Activated CD4-positive, alpha-beta T cell treated with anti-CD3 and anti-CD28 coated beads for 48 hours (primary cell): ENCODE results near the gene TYMP.

Source experiments
- DNase-seq: peaks from one replicate; pipeline ENCODE4 v3.0.0-alpha.2; 2020

TYMP gene, protein sequence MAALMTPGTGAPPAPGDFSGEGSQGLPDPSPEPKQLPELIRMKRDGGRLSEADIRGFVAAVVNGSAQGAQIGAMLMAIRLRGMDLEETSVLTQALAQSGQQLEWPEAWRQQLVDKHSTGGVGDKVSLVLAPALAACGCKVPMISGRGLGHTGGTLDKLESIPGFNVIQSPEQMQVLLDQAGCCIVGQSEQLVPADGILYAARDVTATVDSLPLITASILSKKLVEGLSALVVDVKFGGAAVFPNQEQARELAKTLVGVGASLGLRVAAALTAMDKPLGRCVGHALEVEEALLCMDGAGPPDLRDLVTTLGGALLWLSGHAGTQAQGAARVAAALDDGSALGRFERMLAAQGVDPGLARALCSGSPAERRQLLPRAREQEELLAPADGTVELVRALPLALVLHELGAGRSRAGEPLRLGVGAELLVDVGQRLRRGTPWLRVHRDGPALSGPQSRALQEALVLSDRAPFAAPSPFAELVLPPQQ

DNA sequence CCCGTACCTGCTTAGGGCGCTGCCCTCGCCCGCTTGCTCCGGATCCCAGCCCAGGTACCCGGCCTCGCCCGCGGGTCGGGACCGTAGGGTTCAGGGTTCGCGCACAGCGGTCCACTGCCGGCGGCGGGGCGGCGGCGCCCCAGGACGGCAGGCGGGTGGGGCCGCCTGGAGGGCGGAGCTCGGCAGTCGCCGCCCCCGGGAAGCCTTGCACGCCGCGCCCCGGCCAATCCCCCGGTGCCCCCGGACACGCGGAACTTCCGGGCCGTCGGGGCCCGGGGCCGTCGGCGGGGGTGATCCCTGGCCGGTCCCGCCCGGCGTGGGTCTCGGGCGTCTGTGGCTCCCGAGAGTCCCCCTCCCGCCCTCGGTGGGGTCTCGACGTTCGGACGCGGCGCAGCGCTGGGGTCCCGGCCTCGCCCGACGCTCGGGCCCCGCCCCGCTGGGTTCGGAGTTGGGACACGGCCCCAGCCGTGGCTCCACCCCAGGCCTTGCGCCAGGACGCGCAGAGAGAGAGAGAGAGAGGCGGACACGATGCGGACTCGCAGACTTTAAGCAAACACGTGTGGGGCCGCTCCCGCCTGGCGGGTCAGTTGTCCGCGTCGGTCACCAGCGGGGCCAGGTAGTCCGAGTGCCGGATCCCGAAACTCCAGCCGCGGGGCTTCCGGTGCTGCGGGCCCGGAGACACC lies at the start of gene TYMP:
Gene TYMP, minus strand, starts transcription at position 116 of the 683 bp plus-strand sequence. CDS start 303 bp downstream, outside the sequence.
- DNase-seq = peak; percentile 79

DNA sequence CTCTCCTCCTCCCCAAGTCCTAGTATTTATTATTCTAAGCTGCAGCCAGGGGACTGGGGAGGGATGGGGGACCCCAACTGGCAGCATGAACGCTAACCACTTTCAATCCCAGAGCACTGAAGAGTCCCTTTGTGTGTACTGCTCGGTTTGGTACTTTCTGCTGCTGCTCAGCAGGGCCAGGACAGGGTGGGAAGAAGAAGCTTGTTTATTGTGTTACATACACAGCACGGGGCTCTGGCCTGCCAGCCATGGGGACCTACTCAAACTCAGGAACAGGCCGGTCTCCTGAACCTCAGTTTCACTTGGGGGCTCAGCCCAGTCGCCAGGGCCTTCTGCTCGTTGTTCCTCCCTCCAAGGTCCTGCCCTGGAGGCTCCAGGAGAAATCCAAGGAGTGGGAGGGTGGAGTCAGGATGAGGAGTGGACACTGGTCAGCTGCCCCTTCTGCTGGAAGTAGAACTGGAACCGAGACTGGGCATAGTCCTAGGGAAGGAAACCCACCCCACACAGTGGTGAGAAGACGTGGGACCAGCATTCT lies 49.0 kb upstream of the TYMP start:
- no peak for DNase-seq

DNA sequence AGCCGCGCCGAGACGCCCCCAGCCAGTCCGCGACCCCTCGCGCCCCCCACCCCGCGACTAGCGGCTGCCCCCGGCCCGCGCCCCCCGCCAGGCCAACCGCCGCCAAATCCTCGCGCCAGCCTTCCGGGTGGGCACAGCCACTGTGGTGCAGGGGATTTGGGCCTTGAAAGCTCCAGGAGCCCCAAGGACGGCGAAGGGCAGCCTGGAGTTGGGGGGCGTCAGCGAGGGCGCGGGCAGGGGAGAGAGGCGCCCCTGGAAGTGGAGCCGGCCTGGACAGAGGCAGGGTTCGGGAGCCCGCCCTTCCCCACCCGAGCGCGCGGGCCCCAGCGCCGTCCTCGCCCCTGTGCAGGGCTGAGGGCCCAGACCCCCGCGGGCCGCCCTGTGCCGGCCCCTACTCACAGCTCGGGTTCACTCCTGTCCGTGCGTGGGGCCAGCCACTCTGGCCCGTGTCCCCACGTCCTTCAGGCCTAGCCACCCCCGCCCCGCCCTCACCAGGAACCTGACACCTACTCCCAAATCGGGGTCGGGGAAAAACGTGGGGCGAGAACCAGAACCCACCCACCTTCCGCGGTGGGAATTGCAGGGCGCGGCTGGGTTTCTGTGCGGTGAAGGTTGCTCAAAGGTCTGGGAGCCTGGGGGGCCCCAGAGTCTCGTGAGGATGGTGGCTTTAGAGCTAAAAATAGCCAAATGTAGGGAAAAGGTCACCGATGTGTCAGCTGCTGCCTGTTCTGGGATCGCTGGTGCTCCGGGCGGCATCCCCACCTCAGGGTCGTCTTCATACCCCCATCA lies 48.4 kb upstream of the TYMP start, which contains the start of gene CPT1B:
Gene CPT1B, minus strand, starts transcription at position 441 of the 789 bp plus-strand sequence. CDS start 512 bp downstream, outside the sequence.
- no peak for DNase-seq

DNA sequence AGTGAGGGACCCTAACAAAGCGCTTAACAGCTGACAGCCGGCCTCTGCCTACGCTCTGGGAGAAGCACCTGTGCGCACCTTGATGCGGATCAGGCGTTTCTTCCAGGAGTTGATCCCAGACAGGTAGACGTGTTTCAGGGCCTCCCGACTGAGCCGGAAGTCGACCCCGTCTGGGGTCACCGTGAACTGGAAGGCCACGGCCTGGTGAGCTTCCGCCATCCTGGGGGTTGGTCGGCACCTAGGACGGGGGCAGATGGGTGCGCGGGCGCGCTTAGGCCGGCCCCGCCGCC lies 47.8 kb upstream of the TYMP start:
- no peak for DNase-seq

DNA sequence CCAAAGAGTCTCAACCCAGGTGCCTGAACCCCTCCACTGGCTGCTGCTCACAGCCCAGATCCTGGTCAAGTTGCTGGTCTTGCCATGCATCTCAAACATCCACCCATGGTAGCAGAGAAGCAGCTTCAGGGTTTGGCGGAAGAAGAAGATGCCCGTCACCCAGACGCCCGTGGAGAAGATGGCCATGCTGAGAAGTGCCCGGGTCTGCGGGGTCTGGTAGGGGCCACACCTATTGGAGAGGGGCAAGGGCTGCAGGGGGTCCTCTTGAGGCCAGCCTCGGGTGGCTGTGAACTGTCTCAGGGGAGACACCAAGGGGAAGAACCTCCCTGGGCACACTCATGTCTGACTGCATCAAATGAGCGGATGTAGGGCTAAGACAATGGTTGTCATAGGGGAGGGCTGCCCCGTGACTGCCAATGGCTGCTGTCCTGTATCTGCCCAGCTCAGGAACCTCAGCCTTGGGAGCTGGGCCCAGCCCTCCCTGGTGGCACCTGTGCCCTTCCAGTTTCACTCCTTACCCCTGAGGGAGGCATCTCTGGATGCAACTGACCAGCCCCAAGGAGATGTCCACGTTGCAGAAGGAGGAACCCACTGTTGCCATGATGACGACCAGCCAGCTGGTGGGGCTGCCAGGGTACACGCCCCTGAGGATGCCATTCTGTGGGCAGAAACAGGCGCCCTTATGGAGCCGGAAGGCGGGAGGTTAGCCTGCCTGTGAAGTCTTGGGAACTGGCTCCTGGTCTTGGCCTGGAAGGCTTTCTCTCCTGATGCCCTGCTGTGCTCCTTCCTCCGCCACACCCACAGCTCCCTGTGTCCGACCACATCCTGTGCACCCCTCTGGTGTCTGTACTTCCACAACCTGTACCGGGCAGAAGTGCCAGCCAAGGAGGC lies 47.2 kb upstream of the TYMP start:
- no peak for DNase-seq

DNA sequence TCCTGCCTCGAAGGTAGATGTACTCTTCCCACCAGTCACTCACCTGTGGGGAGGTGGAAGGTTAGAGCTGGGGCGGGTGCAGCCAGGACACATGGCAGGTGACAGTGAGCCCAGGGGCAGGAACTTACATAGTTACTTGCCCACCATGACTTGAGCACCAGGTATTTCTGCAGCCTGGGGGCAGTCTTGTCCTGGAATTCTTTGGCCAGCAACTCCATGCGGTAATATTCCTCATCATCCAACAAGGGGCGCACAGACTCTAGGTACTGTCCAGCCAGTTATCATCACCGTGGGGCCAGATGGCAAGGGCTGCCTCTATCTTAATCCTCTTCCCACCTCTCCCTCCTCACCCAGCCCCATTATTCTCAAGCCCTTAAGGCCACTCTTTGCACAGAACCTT lies 46.3 kb upstream of the TYMP start:
- no peak for DNase-seq

DNA sequence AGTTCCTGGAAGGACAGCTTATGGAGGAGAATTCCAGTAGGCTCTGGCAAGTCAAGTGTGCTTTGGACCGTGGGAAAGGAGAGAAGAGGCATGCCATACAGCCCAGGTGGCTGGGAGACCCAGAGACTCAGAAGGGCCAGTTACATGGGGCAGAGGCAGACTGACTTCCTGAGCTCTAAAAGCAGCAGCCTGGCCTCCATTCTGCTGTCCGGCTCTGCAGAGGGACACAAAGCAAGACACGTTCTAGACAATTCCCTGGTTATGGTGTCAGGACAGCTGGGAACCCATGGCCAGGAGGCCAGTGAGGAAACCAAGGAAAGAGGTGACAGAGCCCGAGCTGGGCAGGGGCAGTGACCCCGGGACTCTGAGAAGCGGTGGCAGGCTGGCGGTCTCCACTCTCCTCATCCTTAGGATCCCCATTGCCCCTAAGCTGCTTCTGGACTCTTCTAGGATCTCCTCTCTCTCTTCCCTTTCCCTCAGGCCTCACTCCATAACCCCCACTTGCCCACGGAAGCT lies 45.7 kb upstream of the TYMP start:
- no peak for DNase-seq

DNA sequence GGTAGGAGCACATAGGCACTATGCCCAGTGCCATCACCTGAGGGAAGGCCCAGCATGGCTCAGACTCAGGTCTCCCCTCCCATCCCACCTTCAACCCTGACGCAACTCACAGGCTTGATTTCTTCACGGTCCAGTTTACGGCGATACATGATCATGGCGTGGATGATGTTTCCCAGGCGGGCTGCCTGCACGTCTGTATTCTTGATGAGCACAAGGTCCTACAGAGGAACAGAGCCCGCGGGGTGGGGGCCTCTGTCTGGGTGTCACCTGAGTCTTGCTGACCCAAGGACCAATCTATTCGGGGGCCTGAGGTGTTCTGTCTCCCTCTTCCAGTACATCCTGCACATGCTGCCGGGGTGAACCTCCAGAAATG lies 44.6 kb upstream of the TYMP start:
- no peak for DNase-seq

DNA sequence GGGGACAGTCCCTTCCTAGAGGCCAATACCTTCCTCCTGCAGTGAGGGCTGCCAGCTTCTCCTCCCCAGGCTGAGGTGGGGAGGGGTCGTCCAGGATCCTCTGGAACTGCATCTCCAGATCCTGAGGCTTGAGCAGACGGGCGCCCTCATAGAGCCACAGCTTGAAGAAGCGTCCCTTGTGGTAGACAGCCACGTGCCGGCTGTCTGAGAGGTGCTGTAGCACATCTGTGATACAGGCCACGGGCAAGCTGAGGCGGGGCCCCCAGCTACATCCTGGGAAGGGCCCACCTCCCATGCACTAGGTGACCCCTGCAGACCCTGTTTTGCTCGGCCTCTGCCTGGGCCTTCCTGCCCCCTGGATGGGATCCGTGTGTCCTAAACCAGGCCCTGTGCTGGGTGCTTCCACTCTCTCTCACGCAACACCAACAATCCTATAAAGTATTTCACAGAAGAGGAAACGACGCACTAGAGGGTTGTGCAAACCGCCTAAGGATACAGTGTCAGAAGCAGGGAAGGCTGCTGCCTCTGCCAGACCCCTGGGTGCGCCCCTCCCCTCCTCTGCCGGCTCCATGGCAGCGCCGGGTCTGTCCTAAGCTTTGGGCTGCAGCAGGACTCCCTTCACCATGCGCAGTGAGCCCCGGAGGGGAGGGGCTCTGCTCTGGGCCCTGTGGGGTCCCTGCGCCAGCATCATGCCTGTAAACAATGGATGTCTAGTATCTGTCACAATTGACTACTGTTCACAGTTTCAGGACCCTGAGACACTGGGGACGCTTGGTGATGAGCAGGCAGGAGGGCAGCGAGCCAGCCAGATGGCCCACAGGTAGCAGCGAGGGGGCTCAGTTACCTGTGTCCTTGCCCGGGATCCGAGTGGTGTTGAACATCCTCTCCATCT lies 43.9 kb upstream of the TYMP start:
- DNase-seq = no peak

DNA sequence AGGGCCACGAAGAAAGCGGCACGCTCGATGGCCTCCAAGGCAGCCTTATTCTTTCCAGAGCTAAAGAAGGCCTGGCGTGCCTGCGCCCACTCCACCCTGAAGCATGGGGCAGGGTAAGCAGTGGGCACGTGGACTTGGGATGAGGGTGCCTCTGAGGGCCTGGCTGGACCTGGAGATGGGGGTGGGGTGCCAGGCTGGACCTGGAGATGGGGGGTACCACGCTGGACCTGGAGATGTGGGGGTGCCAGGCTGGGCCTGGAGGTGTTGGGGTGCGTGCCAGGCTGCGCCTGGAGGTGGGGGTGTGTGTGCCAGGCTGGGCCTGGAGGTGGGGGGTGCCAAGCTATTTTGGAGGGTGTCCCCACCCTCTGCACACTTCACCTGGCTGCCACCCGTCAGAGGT lies 43.2 kb upstream of the TYMP start:
- DNase-seq = no peak

DNA sequence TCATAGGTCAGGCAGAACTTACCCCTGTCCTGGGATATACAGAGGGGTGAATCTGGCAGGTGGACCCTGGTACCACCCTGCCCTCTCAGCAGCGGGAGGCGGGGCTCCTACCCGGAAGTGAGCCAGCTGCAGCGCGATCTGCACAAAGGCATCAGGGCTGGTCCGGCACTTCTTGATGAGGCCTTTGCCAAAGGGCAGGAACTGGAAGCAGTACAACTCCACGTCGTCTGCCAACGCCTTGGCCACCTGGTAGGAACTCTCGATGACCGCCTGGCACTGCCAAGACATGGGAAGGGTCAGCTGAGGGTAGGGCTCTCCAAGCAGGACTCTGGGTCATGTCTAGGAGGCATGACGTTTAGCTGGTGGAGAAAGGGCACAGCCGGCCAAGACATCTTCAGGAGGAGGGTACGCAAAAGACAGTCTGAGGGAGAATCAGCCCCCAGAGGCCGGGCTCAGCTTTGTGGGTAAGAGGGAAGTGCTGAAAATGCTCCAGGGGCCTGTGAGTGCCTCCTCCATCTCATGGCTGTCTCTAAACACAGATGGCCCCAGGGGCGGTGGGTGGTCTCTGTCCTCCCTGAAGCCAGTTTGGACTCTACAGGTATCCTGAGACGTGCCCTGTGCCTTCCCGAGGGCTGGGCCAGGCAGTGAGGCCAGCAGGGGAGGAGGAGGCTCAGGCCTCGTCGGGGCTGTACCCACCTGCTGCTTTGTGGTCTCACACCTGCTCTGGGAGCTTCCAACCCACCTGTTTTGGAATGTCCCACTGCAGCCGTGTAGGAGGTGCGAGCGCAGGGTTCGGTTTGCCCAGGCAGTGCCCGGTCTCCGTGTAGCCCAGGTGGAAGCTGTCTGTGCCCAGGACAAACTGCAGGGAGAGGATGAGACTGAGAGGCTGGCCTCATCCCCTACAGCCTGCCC lies 41.7 kb upstream of the TYMP start:
- no peak for DNase-seq

DNA sequence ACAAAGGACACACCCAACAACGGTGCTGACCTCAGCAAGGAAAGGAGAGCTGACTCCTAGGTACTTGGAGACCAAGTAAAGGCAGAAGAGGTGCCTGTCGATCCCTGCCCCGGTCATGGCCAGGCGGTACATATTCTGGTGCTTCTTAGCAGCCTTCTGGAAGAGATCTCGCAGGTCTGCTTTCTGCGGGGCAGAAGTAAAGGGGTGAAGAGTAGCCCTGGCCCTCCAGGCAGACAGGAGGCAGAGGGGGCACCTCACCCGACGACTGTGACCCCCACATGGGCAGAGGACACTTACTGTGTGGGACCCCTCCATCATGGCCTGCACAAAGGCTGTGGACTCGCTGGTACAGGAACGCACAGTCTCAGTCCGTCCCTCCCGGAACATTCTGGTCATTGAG lies 41.0 kb upstream of the TYMP start:
- DNase-seq = no peak

DNA sequence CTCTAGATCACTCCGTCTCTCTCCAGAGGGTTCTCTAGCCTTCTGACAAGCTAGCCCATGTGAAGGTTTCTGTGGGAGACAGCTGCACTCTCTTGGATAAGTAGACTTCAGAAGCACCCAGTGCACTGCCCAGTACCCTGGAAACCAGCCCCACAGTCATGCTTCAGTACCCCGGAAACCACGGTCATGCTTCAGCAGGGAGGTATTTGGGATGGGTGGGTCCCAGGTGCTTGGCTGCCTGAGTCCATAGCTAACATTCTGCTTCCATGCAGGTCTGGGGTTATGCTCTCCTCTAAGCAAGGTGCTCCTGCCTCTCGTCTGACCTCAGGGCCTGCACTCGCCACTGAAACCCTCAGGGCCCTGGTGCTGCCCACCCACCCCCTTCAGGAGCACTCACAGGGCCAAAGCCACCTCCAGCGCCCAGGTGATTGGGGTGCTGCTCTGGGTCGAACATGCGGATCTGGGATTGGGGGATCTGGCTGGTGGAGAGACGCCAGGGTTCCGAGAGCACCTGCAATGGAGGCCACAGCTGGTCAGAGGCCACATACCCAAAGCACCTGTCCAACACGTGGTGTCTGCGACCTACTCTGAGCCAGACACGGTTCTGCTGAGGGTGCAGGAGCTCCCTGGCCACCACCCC lies 40.2 kb upstream of the TYMP start:
- DNase-seq = no peak

DNA sequence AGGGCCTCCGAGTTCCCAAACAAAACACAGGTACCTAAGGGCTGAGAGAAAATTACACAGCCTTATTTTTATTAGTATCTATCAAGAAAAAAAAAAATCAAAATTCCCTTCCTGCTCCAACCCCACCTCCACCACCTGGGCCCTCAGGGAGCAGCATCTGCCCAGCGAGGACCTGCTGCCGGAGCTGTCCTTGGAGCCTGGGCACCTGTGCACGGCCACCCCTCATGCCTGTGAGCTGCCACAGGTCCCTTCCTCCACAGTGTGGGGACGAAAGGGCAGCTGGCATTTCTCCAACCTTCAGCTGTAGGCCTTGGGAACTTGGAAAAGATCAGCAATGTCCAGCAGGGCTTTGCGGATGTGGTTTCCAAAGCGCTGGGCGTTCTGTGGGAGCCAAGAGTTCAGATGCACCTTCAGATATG lies 39.2 kb upstream of the TYMP start:
- no peak for DNase-seq

DNA sequence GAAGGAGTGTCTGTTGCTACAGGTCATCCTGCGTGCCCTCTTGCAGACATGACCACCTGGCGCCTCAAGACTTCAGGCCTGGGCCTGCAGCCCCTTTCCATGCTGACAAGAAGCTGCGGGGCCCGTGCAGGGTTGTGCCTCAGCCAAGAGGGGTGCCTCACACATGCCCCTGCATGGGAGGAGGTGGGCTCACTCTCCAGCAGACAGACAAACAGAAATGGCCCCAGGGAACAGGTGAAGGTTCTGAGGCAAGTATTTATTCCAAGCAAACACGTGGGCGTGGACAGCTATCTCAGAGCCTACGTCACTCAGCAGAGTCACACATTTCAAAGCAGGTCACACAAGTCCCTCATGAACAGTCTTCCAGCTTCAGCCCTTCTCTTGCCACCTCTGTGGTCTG lies 38.8 kb upstream of the TYMP start:
- DNase-seq = no peak

DNA sequence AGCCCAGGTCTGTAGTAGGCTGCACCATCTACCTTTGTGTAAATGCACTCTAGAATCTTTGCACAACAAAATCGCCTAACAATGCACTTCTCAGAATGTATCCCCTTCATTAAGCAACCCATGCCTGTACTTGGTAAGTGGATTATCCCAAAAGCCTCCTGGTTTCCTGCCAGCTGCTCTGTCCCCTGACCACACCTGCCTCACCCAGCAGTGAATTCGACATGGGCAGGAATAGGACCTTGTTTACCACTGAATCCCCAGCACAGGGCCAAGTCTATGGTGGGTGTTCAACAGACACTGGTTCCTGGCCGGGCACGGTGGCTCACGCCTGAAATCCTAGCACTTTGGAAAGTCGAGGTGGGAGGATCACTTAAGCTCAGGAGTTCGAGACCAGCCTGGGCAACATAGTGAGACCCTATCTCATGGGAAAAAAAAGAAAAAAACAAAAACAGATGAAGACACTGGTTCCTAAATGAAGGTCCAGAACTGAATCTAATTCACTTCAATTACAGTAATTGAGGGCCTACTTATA lies 38.0 kb upstream of the TYMP start:
- no peak for DNase-seq

DNA sequence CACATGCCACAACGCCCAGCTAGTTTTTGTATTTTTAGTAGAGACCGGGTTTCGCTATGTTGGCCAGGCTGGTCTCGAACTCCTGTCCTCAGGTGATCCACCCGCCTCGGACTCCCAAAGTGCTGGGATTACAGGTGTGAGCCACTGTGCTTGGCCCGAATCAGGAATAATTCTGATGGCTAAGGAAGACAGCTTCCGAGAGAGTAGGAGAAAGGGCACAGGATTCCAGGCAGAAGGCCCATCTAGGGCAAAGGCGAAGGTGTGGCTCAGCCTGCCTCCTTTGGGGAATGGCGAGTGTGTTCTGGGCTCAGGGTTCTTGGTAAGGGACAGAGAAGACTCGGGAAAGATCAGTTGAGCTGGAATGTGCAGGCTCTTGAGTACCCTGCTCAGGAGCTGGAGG lies 34.5 kb upstream of the TYMP start:
- DNase-seq = no peak

DNA sequence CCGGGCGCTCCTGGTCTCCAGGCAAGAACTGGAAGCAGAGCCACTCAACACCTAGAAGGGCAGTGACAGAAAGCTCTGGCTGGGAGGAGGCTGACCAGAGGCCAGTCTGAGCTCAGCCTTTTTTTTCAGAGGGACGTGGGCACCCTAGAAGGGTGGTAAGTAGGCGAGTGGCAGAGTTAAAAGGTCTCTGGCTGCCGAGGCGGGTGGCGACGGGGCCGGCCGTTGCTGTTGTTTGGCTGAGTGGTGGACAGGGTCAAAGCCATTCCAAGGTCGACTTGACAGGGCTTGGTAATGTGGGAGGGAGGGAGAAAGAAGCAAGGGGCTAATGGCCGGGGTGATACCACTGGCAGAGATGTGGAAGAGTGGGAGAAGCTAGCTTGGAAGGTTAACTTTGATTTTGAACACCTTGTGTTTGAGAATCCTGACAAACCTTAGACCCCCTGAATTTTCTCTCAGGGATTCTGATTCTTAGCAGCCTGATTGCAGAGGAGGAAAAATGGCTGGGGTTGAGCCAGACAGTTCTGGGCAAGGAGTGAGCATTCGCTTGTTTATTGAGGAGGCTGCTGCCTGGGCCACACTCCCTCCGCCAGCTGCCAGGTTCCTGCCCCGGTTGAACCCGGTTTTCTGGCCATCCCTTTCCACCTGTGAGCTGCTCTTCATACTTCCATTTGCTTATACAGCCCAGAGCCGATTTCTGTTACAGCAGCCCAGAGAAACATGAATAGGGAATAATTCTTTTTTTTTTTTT lies 33.8 kb upstream of the TYMP start:
- DNase-seq = no peak
